HG02610 (cell line): Measurements from ENCODE around the gene FHOD3.

Experiments
- ATAC-seq: cut with Tn5 transposase; IDR thresholded peaks from one replicate; pipeline ENCODE4 v1.9.1; 2021; ENCODE audit warnings: mild to moderate bottlenecking, moderate library complexity; ENCODE audit not compliant: unreplicated experiment

FHOD3 gene

GRCh38 chr18:36378205-36378604 is 80.7 kb downstream of the FHOD3 start:
- no peak for ATAC-seq

- ATAC-seq: no peak
Measured at GRCh38 chr18:36379435-36379984, 82.0 kb downstream of the FHOD3 start.

GRCh38 chr18:36380173-36380827 is 82.8 kb downstream of the FHOD3 start:
- no peak for ATAC-seq

- ATAC-seq: no peak
Measured at GRCh38 chr18:36381075-36381474, 83.6 kb downstream of the FHOD3 start.

- no peak for ATAC-seq
Measured at GRCh38 chr18:36382854-36383253, 85.3 kb downstream of the FHOD3 start.

- no peak for ATAC-seq
Measured at GRCh38 chr18:36386150-36386920, 88.8 kb downstream of the FHOD3 start.

GRCh38 chr18:36387310-36387709 is 89.8 kb downstream of the FHOD3 start:
- no peak for ATAC-seq

GRCh38 chr18:36388310-36388709 is 90.8 kb downstream of the FHOD3 start:
- ATAC-seq: no peak

- no peak for ATAC-seq
Measured at GRCh38 chr18:36389027-36389426, 91.5 kb downstream of the FHOD3 start.

GRCh38 chr18:36389811-36390581 is 92.5 kb downstream of the FHOD3 start:
- no peak for ATAC-seq

- no peak for ATAC-seq
Measured at GRCh38 chr18:36391426-36392145, 94.1 kb downstream of the FHOD3 start.

- no peak for ATAC-seq
Measured at GRCh38 chr18:36392164-36392978, 94.9 kb downstream of the FHOD3 start.

- ATAC-seq: no peak
Measured at GRCh38 chr18:36392979-36393287, 95.4 kb downstream of the FHOD3 start.

GRCh38 chr18:36394486-36394885 is 97.0 kb downstream of the FHOD3 start:
- ATAC-seq: no peak

- ATAC-seq: no peak
Measured at GRCh38 chr18:36396190-36396589, 98.7 kb downstream of the FHOD3 start.

- no peak for ATAC-seq
Measured at GRCh38 chr18:36397033-36397432, 99.5 kb downstream of the FHOD3 start.

- no peak for ATAC-seq
Measured at GRCh38 chr18:36398419-36398818, 100.9 kb downstream of the FHOD3 start.

GRCh38 chr18:36399055-36399454 is 101.5 kb downstream of the FHOD3 start:
- ATAC-seq: no peak

- no peak for ATAC-seq
Measured at GRCh38 chr18:36401462-36401861, 103.9 kb downstream of the FHOD3 start.

GRCh38 chr18:36402765-36403396 is 105.4 kb downstream of the FHOD3 start:
- ATAC-seq: no peak
